Measurements from ENCODE around the gene MAP3K14. TPM values are rescaled to one million over a fixed set of nuclear protein-coding genes. Genes with fewer than 3 reads are reported as not detected.

The MAP3K14 gene
- total and polyA plus RNA-seq, 10 of the 15 experiments (the other 5 are each of a cell fraction or from before 2014, with no cell fraction given) = 2.1 to 33.3 (median 19.7) TPM

DNA sequence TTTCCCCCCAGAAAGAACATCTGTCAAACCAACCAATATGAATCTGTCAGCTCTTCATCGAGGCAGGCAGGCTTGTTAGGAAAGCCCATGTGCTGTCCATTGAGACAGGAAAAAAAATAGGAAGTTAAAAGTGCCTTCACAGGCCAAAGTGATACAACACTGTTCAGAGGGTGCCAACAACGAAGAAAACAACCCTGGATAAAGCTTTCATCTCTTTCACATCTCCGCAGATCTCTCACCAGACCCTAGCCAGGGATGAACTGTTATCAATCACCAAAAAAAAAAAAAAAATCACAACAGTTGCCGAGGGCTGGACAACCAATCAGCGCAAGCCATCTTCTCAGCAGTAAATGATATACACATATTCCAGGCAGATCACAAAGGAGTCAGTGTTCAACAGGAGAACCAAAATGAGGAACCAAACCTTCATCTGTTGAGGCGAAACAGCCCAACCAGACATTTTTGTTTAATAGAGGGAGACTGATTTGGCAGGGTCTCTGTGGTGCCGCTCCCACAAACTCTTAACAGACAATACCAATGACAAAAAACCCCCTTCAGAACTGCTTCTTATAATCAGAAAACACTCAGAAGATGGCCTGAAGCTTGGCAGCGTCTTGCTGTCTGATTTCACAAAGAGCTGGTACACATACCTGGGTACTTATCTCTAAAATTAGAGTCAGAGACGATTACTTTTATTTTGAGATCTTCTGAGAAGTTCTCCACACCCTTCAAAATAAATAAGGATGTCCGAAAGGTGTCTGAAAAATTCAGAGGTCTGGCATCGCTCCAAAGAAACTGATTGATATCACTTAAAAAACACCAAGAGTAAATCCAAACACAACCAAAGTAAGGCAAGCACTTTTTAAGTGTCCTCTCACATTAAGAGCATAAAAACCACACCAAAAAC lies 1.8 kb downstream of the MAP3K14 start:
- SMC1A ChIA-PET (ENCODE audit: uncharacterized antibody, unreplicated experiment) = interaction anchor here (0.9 to 17.3 kb wide), 26 partner anchors 8 to 96 kb away, joined by 3 to 171 read pairs (median 6); no protein-coding TSS in a partner anchor
- peak overlapping the region; percentile 92 for H3K4me3 ChIP-seq
- H3K27ac ChIP-seq (ENCODE audit: control insufficient read depth, insufficient read depth) = peak overlapping the region; percentile 91
- H3K9me3 ChIP-seq (replicated peaks; ENCODE audit: control insufficient read depth, insufficient read depth, low read length) = no peaks in the 10 kb centered on the region
- FAIRE-seq (no peak), ATAC-seq (peak; percentile 18), DNase-seq (ENCODE audit: low read depth, low spot score) (no peak)
- H3K4me2 ChIP-seq (ENCODE audit: control insufficient read depth, insufficient read depth) = peak overlapping the region; percentile 80
- CTCF ChIA-PET = interaction anchor here (0.6 to 13.2 kb wide), 13 partner anchors 13 to 96 kb away, joined by 3 to 194 read pairs (median 6); no protein-coding TSS in a partner anchor
- in situ Hi-C loops (cut with MboI) = no loop called here
- H2AFZ ChIP-seq (ENCODE audit: control insufficient read depth, low read depth, low read length) = no peak overlapping the region
- RAD21 ChIA-PET (ENCODE audit: unreplicated experiment) = interaction anchor here (0.7 to 9.6 kb wide), 23 partner anchors 11 to 179 kb away, joined by 3 to 216 read pairs (median 5); partner anchors contain the start of gene ACBD4
- POLR2A ChIA-PET = interaction anchor here (0.7 to 11.6 kb wide), 18 partner anchors 9 to 154 kb away, joined by 3 to 203 read pairs (median 4); partner anchors contain the start of genes FMNL1 and HEXIM2
- peaks cover 44% of the 10 kb centered on the region for H3K4me1 ChIP-seq (ENCODE audit: control insufficient read depth, insufficient read depth, low read length)
- no peaks in the 10 kb centered on the region for H3K27me3 ChIP-seq (replicated peaks in 1 of 2; ENCODE audit: control insufficient read depth in 2 of 2, insufficient read depth in 2 of 2, low read length in 1 of 2)
- H3K36me3 ChIP-seq (ENCODE audit: control insufficient read depth in 2 of 2, insufficient read depth in 2 of 2, low read length in 1 of 2) = peaks cover 0 to 8% of the 10 kb centered on the region in 2 experiments
- H3K79me2 ChIP-seq (ENCODE audit: control insufficient read depth, insufficient read depth, low read length) = peaks cover 67% of the 10 kb centered on the region
- intact Hi-C loops (cut with micrococcal nuclease; ENCODE audit: unreplicated experiment) = loop anchor here (1.0 to 5.0 kb wide), 4 partner anchors 13 to 88 kb away; no protein-coding TSS in a partner anchor
- H3K9ac ChIP-seq (ENCODE audit: control insufficient read depth, insufficient read depth, low read length) = peak overlapping the region; percentile 95
- TSS peak; percentile 82 for BruUV-seq (replicated peaks)
- under 1% methylated on average over 11 of the region's 11 CpGs for WGBS (ENCODE audit: insufficient coverage, insufficient replicate concordance, low lambda C conversion rate, missing lambda C conversion rate)
- no peaks in the 10 kb centered on the region for H4K20me1 ChIP-seq (ENCODE audit: control insufficient read depth, insufficient read depth)
- TF ChIP-seq CTCF (IDR thresholded peaks at IDR 0.05 in 2 of 3, conservative IDR thresholded peaks at IDR 0.05 in 1 of 3; ENCODE audit: control insufficient read depth in 2 of 3, extremely low read depth in 1 of 3, insufficient read depth in 1 of 3, low read depth in 3 of 3, low read length in 3 of 3) = no peak
- 0 out of 2 replicates have a peak, but pooled peaks have one; percentile 17 for TF ChIP-seq POLR2A (IDR thresholded peaks at IDR 0.05; ENCODE audit: low read depth, low read length)
- TF ChIP-seq SMC3 (IDR thresholded peaks at IDR 0.05; ENCODE audit: borderline replicate concordance, low read length) = no peak
- TF ChIP-seq NRF1 (conservative IDR thresholded peaks at IDR 0.05; ENCODE audit: low read depth, low read length) = no peak
- no peak for TF ChIP-seq KAT2A (conservative IDR thresholded peaks at IDR 0.05; ENCODE audit: control insufficient read depth, low read depth, low read length)
- peak; percentile 83; the same call in 1 of the 2 replicates for TF ChIP-seq PKNOX1 (IDR thresholded peaks at IDR 0.05)
- no peak; the same call in 1 of the 2 replicates for TF ChIP-seq NKRF (conservative IDR thresholded peaks at IDR 0.05)
- TF ChIP-seq ESRRA (IDR thresholded peaks at IDR 0.05; ENCODE audit: low read length) = no peak
- no peak for TF ChIP-seq YBX1 (IDR thresholded peaks at IDR 0.05)
- TF ChIP-seq PBX3 (IDR thresholded peaks at IDR 0.05; ENCODE audit: insufficient replicate concordance, low read depth, low read length) = peak; percentile 21
- 0 out of 3 replicates have a peak, but pooled peaks have one; percentile 22 for TF ChIP-seq POU2F2 (IDR thresholded peaks at IDR 0.05; ENCODE audit: borderline replicate concordance, low read depth, low read length)
- no peak for TF ChIP-seq STAT1 (conservative IDR thresholded peaks at IDR 0.05)
- TF ChIP-seq CBFB (IDR thresholded peaks at IDR 0.05; ENCODE audit: low read depth) = no peak
- peak; percentile 92 for TF ChIP-seq NBN (IDR thresholded peaks at IDR 0.05)
- TF ChIP-seq HDGF (IDR thresholded peaks at IDR 0.05) = 0 out of 2 replicates have a peak, but pooled peaks have one; percentile 13
- no peak for TF ChIP-seq MYB (IDR thresholded peaks at IDR 0.05; ENCODE audit: borderline replicate concordance, low read depth, low read length)

Measured in GM12878 (cell line).